Endothelial cell of umbilical vein (primary cell): Measurements from ENCODE around the gene NDUFA12. TPM values are rescaled to one million over a fixed set of nuclear protein-coding genes. Genes with fewer than 3 reads are reported as not detected.

Experiments used
- BruUV-seq: library from RNA; stranded (reverse); fragments of 400-500 nt; replicated peaks from 2 replicates; lab custom pipeline; 2021; lab: Mats Ljungman, UMichigan
- CTCF ChIA-PET: fragments of 300-600, 350-600 bp; sonication (Branson Sonifier 250); formaldehyde crosslinking; loops from one replicate; lab custom pipeline; 2021; ENCODE audit warnings: antibody characterized with exemption, inconsistent platforms; lab: Charles Lee
- POLR2A ChIA-PET: fragments of 300-600, 350-600 bp; sonication (Branson Sonifier 250); formaldehyde crosslinking; loops from one replicate; lab custom pipeline; 2021; ENCODE audit warnings: antibody characterized with exemption, inconsistent platforms; lab: Charles Lee
- DNase-seq: peaks from one replicate; pipeline ENCODE4 v3.0.0-alpha.2; 2011; ENCODE audit warnings: low read depth, low spot score
- FAIRE-seq: peaks from 2 replicates; lab custom pipeline; 2011; peaks lifted over from hg19 to GRCh38; lab: Jason Lieb, UNC
- H2AFZ ChIP-seq: 2 replicates; pipeline ENCODE4 v1.6.0; 2012; ENCODE audit warnings: low read depth, low read length, control low read depth, inconsistent platforms
- H3K27ac ChIP-seq: 2 replicates; pipeline ENCODE4 v1.5.1; 2011; ENCODE audit warnings: low read depth, mild to moderate bottlenecking, control low read depth, low read length, moderate library complexity; ENCODE audit not compliant: insufficient read depth
- H3K27me3 ChIP-seq, 2 experiments: 2 replicates each; pipeline versions ENCODE4 v1.6.0 to v1.6.1; 2011; ENCODE audit warnings: low read length in 2 of 2, mixed read lengths in 1 of 2; ENCODE audit not compliant: control insufficient read depth in 2 of 2, insufficient read depth in 2 of 2
- H3K36me3 ChIP-seq, 2 experiments: 2 replicates in 1 of 2; 3 replicates in 1 of 2; pipeline ENCODE4 v1.5.1; 2011; ENCODE audit warnings: low read length in 2 of 2, mild to moderate bottlenecking in 1 of 2, moderate library complexity in 1 of 2; ENCODE audit not compliant: control insufficient read depth in 2 of 2, insufficient read depth in 2 of 2; ENCODE audit errors: extremely low read depth in 1 of 2
- H3K4me1 ChIP-seq: 3 replicates; pipeline ENCODE4 v1.5.1; 2011; ENCODE audit warnings: mild to moderate bottlenecking, low read length; ENCODE audit not compliant: control insufficient read depth, insufficient read depth; ENCODE audit errors: extremely low read depth
- H3K4me2 ChIP-seq: 2 replicates; pipeline ENCODE4 v1.6.1; 2011; ENCODE audit warnings: low read length, control low read depth, mixed read lengths; ENCODE audit not compliant: insufficient read depth
- H3K4me3 ChIP-seq, 3 experiments: fragments of 200-600 bp in 1 of 3; sonication (generic), shearing (Covaris generic) in 1 of 3; replicated peaks in 1 of 3; 2 replicates each; pipeline ENCODE4 v1.5.1; 2011 to 2016; ENCODE audit warnings: control low read depth in 3 of 3, low read length in 3 of 3, mild to moderate bottlenecking in 2 of 3, inconsistent platforms in 1 of 3, low read depth in 1 of 3, moderate library complexity in 1 of 3; ENCODE audit not compliant: insufficient read depth in 1 of 3
- H3K79me2 ChIP-seq: 2 replicates; pipeline ENCODE4 v1.6.0; 2012; ENCODE audit warnings: low read length, inconsistent platforms; ENCODE audit not compliant: control insufficient read depth, insufficient read depth
- H3K9ac ChIP-seq: replicated peaks from 2 replicates; pipeline ENCODE3; 2011; ENCODE audit warnings: low read length, control low read depth; ENCODE audit not compliant: insufficient read depth; ENCODE audit errors: extremely low read depth
- H3K9me1 ChIP-seq: replicated peaks from 3 replicates; pipeline ENCODE4 v1.6.0; 2011; ENCODE audit warnings: mild to moderate bottlenecking, low read length; ENCODE audit not compliant: control insufficient read depth, insufficient read depth; ENCODE audit errors: extremely low read depth
- H3K9me3 ChIP-seq: replicated peaks from 2 replicates; pipeline ENCODE4 v1.5.1; 2012; ENCODE audit warnings: low read length, inconsistent platforms; ENCODE audit not compliant: control insufficient read depth, insufficient read depth
- H4K20me1 ChIP-seq: replicated peaks from 2 replicates; pipeline ENCODE3; 2011; ENCODE audit warnings: mild to moderate bottlenecking, low read length; ENCODE audit not compliant: control insufficient read depth, insufficient read depth; ENCODE audit errors: extremely low read depth
- EZH2 ChIP-seq: IDR thresholded peaks from 2 replicates; pipeline ENCODE4 v1.6.1; 2012; ENCODE audit warnings: borderline replicate concordance, low read depth, mild to moderate bottlenecking, moderate library complexity, low read length, inconsistent platforms; ENCODE audit not compliant: severe bottlenecking
- FOS ChIP-seq: IDR thresholded peaks from 2 replicates; pipeline ENCODE4 v1.6.1; 2011; ENCODE audit warnings: mild to moderate bottlenecking, low read length, moderate library complexity, borderline replicate concordance; ENCODE audit not compliant: insufficient read depth
- GATA2 ChIP-seq: IDR thresholded peaks from 2 replicates; pipeline ENCODE4 v1.7.0; 2011; ENCODE audit warnings: low read depth, mild to moderate bottlenecking, moderate library complexity, mixed read lengths, low read length; ENCODE audit not compliant: insufficient read length, insufficient read depth
- JUN ChIP-seq: IDR thresholded peaks from 2 replicates; pipeline ENCODE4 v1.6.1; 2011; ENCODE audit warnings: borderline replicate concordance, low read depth; ENCODE audit not compliant: insufficient read length, insufficient read depth
- MYC ChIP-seq: IDR thresholded peaks from one replicate; pipeline ENCODE4 v1.6.1; 2011; ENCODE audit warnings: mild to moderate bottlenecking, low read depth, low read length
- POLR2A ChIP-seq: IDR thresholded peaks from 2 replicates; pipeline ENCODE4 v1.6.1; 2012; ENCODE audit warnings: low read depth, mild to moderate bottlenecking, control low read depth, low read length
- POLR2AphosphoS5 ChIP-seq: IDR thresholded peaks from 2 replicates; pipeline ENCODE4 v1.6.1; 2012; ENCODE audit warnings: low read depth, mild to moderate bottlenecking, control low read depth, low read length, moderate library complexity; ENCODE audit not compliant: insufficient read depth
- dilution Hi-C: fragments of 300-500 bp; cut with MboI; formaldehyde crosslinking; loops from one replicate; pipeline ENCODE4 v1.15.0; 2019; ENCODE audit warnings: low sequenced_read_pairs; ENCODE audit not compliant: extremely low pct_ligation_motif_present
- intact Hi-C: fragments of 100-400 bp; cut with micrococcal nuclease; formaldehyde crosslinking; loops from one replicate; pipeline ENCODE4 v1.10.0; 2022
- polyA plus RNA-seq, 4 experiments: library from polyadenylated mRNA; depleted of rRNA in 3 of 4; stranded (reverse) in 3 of 4; unstranded in 1 of 4; fragments of >200 nt; gene quantifications; 2 replicates each; pipeline versions ENCODE4 v1.2.1 to v1.2.3, GENCODE V29; 2011 to 2012; ENCODE audit warnings: missing spikeins in 1 of 4
- total RNA-seq: library from RNA; stranded (reverse); gene quantifications from 2 replicates; pipeline ENCODE4 v1.2.3, GENCODE V29; 2021
- TF ChIP-seq, protein P1 (sequence below), 2 donors: IDR thresholded peaks; 1 replicate in 1 of 2; 2 replicates in 1 of 2; pipeline ENCODE4 v1.5.1; 2011; ENCODE audit warnings: low read length in 2 of 2, mild to moderate bottlenecking in 2 of 2, moderate library complexity in 2 of 2, control low read depth in 1 of 2, inconsistent platforms in 1 of 2, low read depth in 1 of 2; ENCODE audit not compliant: insufficient read depth in 1 of 2; ENCODE audit errors: extremely low read depth in 1 of 2
- TF ChIP-seq, protein P2 (sequence below): IDR thresholded peaks from 2 replicates; pipeline ENCODE4 v1.6.1; 2011; ENCODE audit not compliant: insufficient read depth, insufficient read length

NDUFA12 gene
- total and polyA plus RNA-seq, 2 donors (not counting 3 experiments of a cell fraction or from before 2014, with no cell fraction given), result 126 to 184 TPM

DNA sequence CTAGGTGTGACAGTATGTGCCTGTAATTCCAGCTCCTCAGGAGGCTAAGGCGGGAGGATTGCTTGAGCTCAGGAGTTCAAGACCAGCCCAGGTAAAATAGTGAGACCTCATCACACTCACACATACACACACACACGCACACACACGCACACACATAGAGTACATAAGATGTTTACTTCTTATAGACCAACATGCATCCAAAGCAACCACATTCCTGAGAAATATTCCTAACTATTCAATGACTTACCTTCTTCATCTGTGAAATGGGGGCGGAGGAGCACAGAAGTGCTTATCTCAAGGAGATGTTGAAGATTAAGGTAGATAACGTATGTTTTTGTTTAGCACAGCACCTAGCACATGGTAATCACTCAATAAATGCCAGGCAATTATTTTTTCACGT is 6.4 kb downstream of the NDUFA12 start:
- Histone ChIP-seq H3K36me3 (peaks cover 2 to 5% of the 10 kb centered on the region in 2 experiments), H3K4me2 (no peak overlapping the region), H3K4me1 (no peaks in the 10 kb centered on the region), H3K27ac (no peak overlapping the region), H3K79me2 (peaks cover 38% of the 10 kb centered on the region), H4K20me1 (no peaks in the 10 kb centered on the region), H3K9ac (no peak overlapping the region), H3K9me1 (no peaks in the 10 kb centered on the region), H3K4me3 (no peak overlapping the region), H3K9me3 (no peaks in the 10 kb centered on the region), H3K27me3 (no peaks in the 10 kb centered on the region), H2AFZ (no peak overlapping the region)
- POLR2A ChIA-PET, result no interaction called here
- DNase-seq, result no peak
- intact Hi-C loops (no loop called here), dilution Hi-C loops (no loop called here)
- CTCF ChIA-PET, result no interaction called here
- FAIRE-seq, result no peak
- TF ChIP-seq EZH2 (no peak), JUN (no peak), GATA2 (no peak), POLR2AphosphoS5 (no peak), MYC (no peak), FOS (no peak), POLR2A (no peak)
- TF ChIP-seq, protein P1, sequence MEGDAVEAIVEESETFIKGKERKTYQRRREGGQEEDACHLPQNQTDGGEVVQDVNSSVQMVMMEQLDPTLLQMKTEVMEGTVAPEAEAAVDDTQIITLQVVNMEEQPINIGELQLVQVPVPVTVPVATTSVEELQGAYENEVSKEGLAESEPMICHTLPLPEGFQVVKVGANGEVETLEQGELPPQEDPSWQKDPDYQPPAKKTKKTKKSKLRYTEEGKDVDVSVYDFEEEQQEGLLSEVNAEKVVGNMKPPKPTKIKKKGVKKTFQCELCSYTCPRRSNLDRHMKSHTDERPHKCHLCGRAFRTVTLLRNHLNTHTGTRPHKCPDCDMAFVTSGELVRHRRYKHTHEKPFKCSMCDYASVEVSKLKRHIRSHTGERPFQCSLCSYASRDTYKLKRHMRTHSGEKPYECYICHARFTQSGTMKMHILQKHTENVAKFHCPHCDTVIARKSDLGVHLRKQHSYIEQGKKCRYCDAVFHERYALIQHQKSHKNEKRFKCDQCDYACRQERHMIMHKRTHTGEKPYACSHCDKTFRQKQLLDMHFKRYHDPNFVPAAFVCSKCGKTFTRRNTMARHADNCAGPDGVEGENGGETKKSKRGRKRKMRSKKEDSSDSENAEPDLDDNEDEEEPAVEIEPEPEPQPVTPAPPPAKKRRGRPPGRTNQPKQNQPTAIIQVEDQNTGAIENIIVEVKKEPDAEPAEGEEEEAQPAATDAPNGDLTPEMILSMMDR (IDR thresholded peaks at IDR 0.05; ENCODE audit: extremely low read depth in 1 of 2, insufficient read depth in 1 of 2, low read depth in 1 of 2, low read length in 2 of 2), result no peak
- TF ChIP-seq, protein P2, sequence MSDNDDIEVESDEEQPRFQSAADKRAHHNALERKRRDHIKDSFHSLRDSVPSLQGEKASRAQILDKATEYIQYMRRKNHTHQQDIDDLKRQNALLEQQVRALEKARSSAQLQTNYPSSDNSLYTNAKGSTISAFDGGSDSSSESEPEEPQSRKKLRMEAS, result no peak
- no TSS peak for BruUV-seq
